OCI-LY1 (cell line): ENCODE results near the gene SEMA6B.

Experiments used
- H2AFZ ChIP-seq: fragments of 200-600 bp; sonication (generic), shearing (Covaris generic); 2 replicates; pipeline ENCODE4 v1.6.0; 2014; ENCODE audit warnings: antibody characterized with exemption, mild to moderate bottlenecking, low read length
- H3F3A ChIP-seq: fragments of 200-600 bp; sonication (generic), shearing (Covaris generic); 2 replicates; pipeline ENCODE4 v1.6.0; 2014; ENCODE audit warnings: mild to moderate bottlenecking, antibody characterized with exemption, low read length, moderate library complexity; ENCODE audit not compliant: insufficient read depth
- H3K27ac ChIP-seq: fragments of 200-600 bp; sonication (generic); 2 replicates; pipeline ENCODE4 v1.5.1; 2014; ENCODE audit warnings: low read length, mixed run types, mild to moderate bottlenecking, low read depth; ENCODE audit not compliant: poor library complexity, severe bottlenecking
- H3K27me3 ChIP-seq: fragments of 200-600 bp; sonication (generic); 2 replicates; pipeline ENCODE4 v1.6.0; 2014; ENCODE audit warnings: antibody characterized with exemption, mild to moderate bottlenecking, low read length, moderate library complexity; ENCODE audit not compliant: insufficient read depth
- H3K36me3 ChIP-seq: fragments of 200-600 bp; sonication (generic); 2 replicates; pipeline ENCODE4 v1.6.1; 2014; ENCODE audit warnings: mild to moderate bottlenecking, antibody characterized with exemption, low read length, moderate library complexity, mixed read lengths; ENCODE audit not compliant: insufficient read depth
- H3K4me1 ChIP-seq: fragments of 200-600 bp; sonication (generic); 2 replicates; pipeline ENCODE4 v1.5.1; 2014; ENCODE audit warnings: mild to moderate bottlenecking, low read length, moderate library complexity; ENCODE audit not compliant: insufficient read depth, severe bottlenecking
- H3K4me2 ChIP-seq: fragments of 200-600 bp; sonication (generic), shearing (Covaris generic); 2 replicates; pipeline ENCODE4 v1.6.1; 2014; ENCODE audit warnings: low read length
- H3K4me3 ChIP-seq: fragments of 200-600 bp; sonication (generic); 2 replicates; pipeline ENCODE4 v1.5.1; 2014; ENCODE audit warnings: low read length, low read depth, mild to moderate bottlenecking, mixed read lengths; ENCODE audit not compliant: poor library complexity, severe bottlenecking
- H3K79me2 ChIP-seq: fragments of 200-600 bp; shearing (Covaris generic); 2 replicates; pipeline ENCODE4 v1.6.1; 2016; ENCODE audit warnings: mixed run types, low read length, mixed read lengths; ENCODE audit not compliant: insufficient read depth
- H3K9ac ChIP-seq: fragments of 200-600 bp; sonication (generic), shearing (Covaris generic); 2 replicates; pipeline ENCODE4 v1.6.1; 2014; ENCODE audit warnings: mild to moderate bottlenecking, low read length, mixed read lengths
- H3K9me2 ChIP-seq: fragments of 200-600 bp; sonication (generic), shearing (Covaris generic); 2 replicates; pipeline ENCODE4 v1.6.1; 2014; ENCODE audit warnings: low read depth, mild to moderate bottlenecking, low read length, mixed read lengths
- H3K9me3 ChIP-seq: fragments of 200-600 bp; shearing (Covaris generic); 2 replicates; pipeline ENCODE4 v1.6.1; 2014; ENCODE audit warnings: low read length, mixed read lengths
- H4K20me1 ChIP-seq: fragments of 200-600 bp; sonication (generic), shearing (Covaris generic); 2 replicates; pipeline ENCODE4 v1.6.0; 2016; ENCODE audit warnings: mild to moderate bottlenecking, low read length; ENCODE audit not compliant: insufficient read depth
- EZH2 ChIP-seq: fragments of 200-600 bp; sonication (generic), shearing (Covaris generic); IDR thresholded peaks from 2 replicates; pipeline ENCODE4 v1.8.0; 2017; ENCODE audit warnings: borderline replicate concordance, mixed run types, mild to moderate bottlenecking, antibody characterized with exemption, low read length, moderate library complexity, mixed read lengths
- TF ChIP-seq, protein P1 (sequence below): fragments of 200-600 bp; sonication (generic), shearing (Covaris generic); IDR thresholded peaks from 2 replicates; pipeline ENCODE4 v1.5.1; 2017; ENCODE audit warnings: mild to moderate bottlenecking, antibody characterized with exemption, low read length, moderate library complexity, mixed read lengths

The SEMA6B gene

DNA sequence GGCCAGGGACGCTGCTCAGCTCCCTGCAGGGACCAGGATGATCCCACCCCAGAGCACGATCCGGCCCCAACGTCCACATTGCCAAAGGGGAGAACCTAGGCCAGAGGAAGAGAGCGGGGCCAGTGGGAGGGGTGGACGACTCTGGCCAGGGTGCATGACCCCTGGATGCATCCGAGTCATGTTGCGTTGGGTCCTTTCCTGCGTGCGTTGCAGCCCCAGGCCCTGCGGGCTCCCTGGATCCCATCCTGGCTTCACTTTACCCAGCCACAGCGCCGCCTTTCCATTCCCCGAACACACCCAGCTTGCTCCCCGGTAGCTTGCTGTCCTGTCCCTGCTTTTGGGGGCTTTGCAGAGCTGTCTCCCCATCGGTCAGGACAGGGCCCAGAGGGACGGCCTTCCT lies 51.7 kb downstream of the SEMA6B start:
- H3K4me2 ChIP-seq = no peak overlapping the region
- no peak overlapping the region for H3K27ac ChIP-seq
- no peaks in the 10 kb centered on the region for H3K79me2 ChIP-seq
- H4K20me1 ChIP-seq = no peaks in the 10 kb centered on the region
- no peak overlapping the region for H3K4me3 ChIP-seq
- no peaks in the 10 kb centered on the region for H3F3A ChIP-seq
- H3K36me3 ChIP-seq = peaks cover 7% of the 10 kb centered on the region; the same call in 1 of the 2 replicates
- H3K9ac ChIP-seq = no peak overlapping the region
- no peaks in the 10 kb centered on the region for H3K27me3 ChIP-seq
- H2AFZ ChIP-seq = no peak overlapping the region
- TF ChIP-seq EZH2 = no peak
- no peaks in the 10 kb centered on the region for H3K9me3 ChIP-seq
- H3K9me2 ChIP-seq = no peaks in the 10 kb centered on the region
- H3K4me1 ChIP-seq = no peaks in the 10 kb centered on the region

DNA sequence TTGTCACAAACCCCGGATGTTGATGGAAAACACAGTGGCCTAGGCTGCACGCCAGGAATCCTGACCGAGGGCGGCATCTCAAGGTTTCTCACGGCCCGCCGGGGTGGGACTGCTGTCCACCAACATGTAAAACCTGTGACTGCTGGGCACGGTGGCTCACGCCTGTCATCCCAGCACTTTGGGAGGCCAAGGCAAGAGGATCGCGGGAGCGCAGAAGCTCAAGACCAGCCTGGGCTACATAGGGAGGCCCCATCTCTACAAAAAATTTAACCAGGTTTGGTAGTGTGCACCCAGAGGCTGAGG lies 52.4 kb downstream of the SEMA6B start:
- no peaks in the 10 kb centered on the region for H3K27me3 ChIP-seq
- no peak overlapping the region for H3K4me3 ChIP-seq
- H3K79me2 ChIP-seq = no peaks in the 10 kb centered on the region
- H3K9ac ChIP-seq = no peak overlapping the region
- no peaks in the 10 kb centered on the region for H3F3A ChIP-seq
- no peak for TF ChIP-seq EZH2
- TF ChIP-seq, protein P1, sequence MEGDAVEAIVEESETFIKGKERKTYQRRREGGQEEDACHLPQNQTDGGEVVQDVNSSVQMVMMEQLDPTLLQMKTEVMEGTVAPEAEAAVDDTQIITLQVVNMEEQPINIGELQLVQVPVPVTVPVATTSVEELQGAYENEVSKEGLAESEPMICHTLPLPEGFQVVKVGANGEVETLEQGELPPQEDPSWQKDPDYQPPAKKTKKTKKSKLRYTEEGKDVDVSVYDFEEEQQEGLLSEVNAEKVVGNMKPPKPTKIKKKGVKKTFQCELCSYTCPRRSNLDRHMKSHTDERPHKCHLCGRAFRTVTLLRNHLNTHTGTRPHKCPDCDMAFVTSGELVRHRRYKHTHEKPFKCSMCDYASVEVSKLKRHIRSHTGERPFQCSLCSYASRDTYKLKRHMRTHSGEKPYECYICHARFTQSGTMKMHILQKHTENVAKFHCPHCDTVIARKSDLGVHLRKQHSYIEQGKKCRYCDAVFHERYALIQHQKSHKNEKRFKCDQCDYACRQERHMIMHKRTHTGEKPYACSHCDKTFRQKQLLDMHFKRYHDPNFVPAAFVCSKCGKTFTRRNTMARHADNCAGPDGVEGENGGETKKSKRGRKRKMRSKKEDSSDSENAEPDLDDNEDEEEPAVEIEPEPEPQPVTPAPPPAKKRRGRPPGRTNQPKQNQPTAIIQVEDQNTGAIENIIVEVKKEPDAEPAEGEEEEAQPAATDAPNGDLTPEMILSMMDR = no peak
- H3K9me3 ChIP-seq = no peaks in the 10 kb centered on the region
- no peak overlapping the region for H2AFZ ChIP-seq
- no peaks in the 10 kb centered on the region for H3K4me1 ChIP-seq
- no peaks in the 10 kb centered on the region for H4K20me1 ChIP-seq
- H3K9me2 ChIP-seq = no peaks in the 10 kb centered on the region
- H3K27ac ChIP-seq = no peak overlapping the region
- peaks cover 11% of the 10 kb centered on the region; the same call in 1 of the 2 replicates for H3K36me3 ChIP-seq
- H3K4me2 ChIP-seq = no peak overlapping the region

DNA sequence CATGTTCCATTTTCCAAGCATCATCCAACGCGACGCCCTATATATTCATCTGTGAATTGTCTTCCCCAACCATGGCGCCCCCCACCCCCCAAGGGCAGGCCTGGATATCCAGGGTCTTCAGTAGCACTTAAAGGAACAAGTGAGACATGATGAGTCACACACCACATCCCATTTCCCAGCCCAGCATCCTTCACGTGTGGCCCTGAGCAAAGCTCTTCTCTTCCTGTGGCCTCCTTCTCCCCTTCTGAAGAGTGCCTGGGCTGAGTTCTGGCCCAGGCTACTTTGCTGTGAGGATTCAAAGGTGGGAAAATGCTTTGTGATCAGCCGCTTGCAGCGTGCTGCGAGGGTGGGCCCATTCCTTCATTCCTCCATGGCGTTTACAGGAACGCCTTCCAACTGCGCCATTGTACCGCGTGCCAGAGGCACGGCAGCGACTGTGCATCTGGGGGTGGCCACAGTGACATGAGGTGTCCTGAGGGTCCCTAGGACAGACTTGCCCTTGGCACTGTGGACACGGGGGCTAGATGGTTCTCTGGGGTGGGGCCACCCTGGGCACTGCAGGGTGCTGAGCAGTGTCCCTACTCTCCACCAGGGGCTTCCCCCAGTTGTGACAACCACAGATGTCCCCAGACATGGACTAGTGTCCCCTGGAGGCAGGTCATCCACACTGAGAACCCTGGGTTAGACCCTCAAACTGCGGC lies 52.9 kb downstream of the SEMA6B start:
- Histone ChIP-seq H2AFZ (no peak overlapping the region), H3K9ac (no peak overlapping the region), H3K4me2 (no peak overlapping the region), H3K4me3 (no peak overlapping the region), H3K36me3 (peaks cover 11% of the 10 kb centered on the region), H3K9me2 (no peaks in the 10 kb centered on the region), H3K27ac (no peak overlapping the region), H3K79me2 (no peaks in the 10 kb centered on the region), H3K9me3 (no peaks in the 10 kb centered on the region), H3F3A (no peaks in the 10 kb centered on the region), H4K20me1 (no peaks in the 10 kb centered on the region), H3K4me1 (no peaks in the 10 kb centered on the region), H3K27me3 (no peaks in the 10 kb centered on the region)
- TF ChIP-seq, protein P1 = no peak
- TF ChIP-seq EZH2 = no peak
